B cell (primary cell): Measurements from ENCODE around the gene GOLT1B. TPM values are rescaled to one million over a fixed set of nuclear protein-coding genes. Genes with fewer than 3 reads are reported as not detected.

ENCODE experiments used
- ATAC-seq: fragments of 200-7000 bp; cut with Tn5 transposase; one replicate; pipeline ENCODE4 v1.10.0; 2021; ENCODE audit warnings: low read depth, mild to moderate bottlenecking, moderate number of reproducible peaks, moderate library complexity
- CTCF ChIA-PET: fragments of 350-600 bp; sonication (Branson Sonifier 250); formaldehyde crosslinking; loops from one replicate; lab custom pipeline; 2021; ENCODE audit warnings: antibody characterized with exemption, inconsistent platforms; lab: Charles Lee
- POLR2A ChIA-PET: fragments of 350-600 bp; sonication (Branson Sonifier 250); formaldehyde crosslinking; loops from one replicate; lab custom pipeline; 2021; ENCODE audit warnings: antibody characterized with exemption; lab: Charles Lee
- DNase-seq: peaks from one replicate; pipeline ENCODE4 v3.0.0; 2013
- H2AFZ ChIP-seq: 2 replicates; pipeline ENCODE4 v1.6.1; 2012; ENCODE audit warnings: mild to moderate bottlenecking, low read depth, low read length; ENCODE audit not compliant: insufficient read depth, poor library complexity, severe bottlenecking
- H3K27ac ChIP-seq, 2 donors: 1 replicate in 1 of 2; 2 replicates in 1 of 2; pipeline ENCODE4 v1.5.1; 2012 to 2013; ENCODE audit warnings: low read length in 2 of 2, mild to moderate bottlenecking in 2 of 2, moderate library complexity in 1 of 2
- H3K27me3 ChIP-seq, 4 experiments: fragments of 200-600 bp in 1 of 4; sonication (generic) in 1 of 4; replicated peaks in 1 of 4; 1 replicate in 2 of 4; 2 replicates in 2 of 4; pipeline versions ENCODE4 v1.6.1 to v1.7.0; 2013 to 2016; ENCODE audit warnings: low read length in 3 of 4, mild to moderate bottlenecking in 2 of 4, mixed read lengths in 1 of 4, moderate library complexity in 1 of 4; ENCODE audit not compliant: insufficient read depth in 4 of 4, control insufficient read depth in 3 of 4; ENCODE audit errors: control extremely low read depth in 1 of 4
- H3K36me3 ChIP-seq, 2 experiments: replicated peaks in 1 of 2; 1 replicate in 1 of 2; 2 replicates in 1 of 2; pipeline versions ENCODE4 v1.6.1 to v1.7.1; 2013; ENCODE audit warnings: low read length in 1 of 2; ENCODE audit not compliant: insufficient read depth in 2 of 2, control insufficient read depth in 1 of 2; ENCODE audit errors: control extremely low read depth in 1 of 2, extremely low read depth in 1 of 2
- H3K4me1 ChIP-seq, 2 donors: fragments of 200-600 bp in 1 of 2; sonication (generic) in 1 of 2; 1 replicate in 1 of 2; 2 replicates in 1 of 2; pipeline versions ENCODE4 v1.5.1 to v1.6.1; 2013 to 2017; ENCODE audit warnings: low read length in 2 of 2; ENCODE audit not compliant: control insufficient read depth in 2 of 2, insufficient read depth in 2 of 2
- H3K4me2 ChIP-seq: replicated peaks from 2 replicates; pipeline ENCODE3; 2012; ENCODE audit warnings: mild to moderate bottlenecking, low read depth, low read length; ENCODE audit not compliant: poor library complexity, severe bottlenecking
- H3K4me3 ChIP-seq, 5 experiments: fragments of 200-600 bp in 1 of 5; sonication (generic) in 1 of 5; 1 replicate in 3 of 5; 2 replicates in 2 of 5; pipeline versions ENCODE4 v1.5.1 to v1.7.0; 2011 to 2016; ENCODE audit warnings: low read length in 4 of 5, mild to moderate bottlenecking in 4 of 5, low read depth in 2 of 5, control low read depth in 1 of 5, moderate library complexity in 1 of 5; ENCODE audit not compliant: insufficient read depth in 1 of 5; ENCODE audit errors: control extremely low read depth in 1 of 5, extremely low read depth in 1 of 5
- H3K79me2 ChIP-seq: fragments of 200-600 bp; sonication (generic); one replicate; pipeline ENCODE4 v1.6.0; 2016; ENCODE audit warnings: low read length; ENCODE audit not compliant: control insufficient read depth, insufficient read depth
- H3K9ac ChIP-seq: fragments of 200-600 bp; sonication (generic); 2 replicates; pipeline ENCODE4 v1.6.1; 2017; ENCODE audit warnings: mild to moderate bottlenecking, low read length, moderate library complexity
- H3K9me3 ChIP-seq, 3 donors: one replicate each; pipeline versions ENCODE4 v1.6.1 to v1.7.1; 2013; ENCODE audit warnings: low read length in 2 of 3; ENCODE audit not compliant: control insufficient read depth in 2 of 3, insufficient read depth in 1 of 3; ENCODE audit errors: control extremely low read depth in 1 of 3
- H4K20me1 ChIP-seq: 2 replicates; pipeline ENCODE4 v1.6.0; 2012; ENCODE audit warnings: mild to moderate bottlenecking, low read length; ENCODE audit not compliant: insufficient read depth, control insufficient read depth, poor library complexity, severe bottlenecking
- H3K27ac Mint-ChIP-seq: one replicate; pipeline ENCODE4 v1.8.0; 2021; ENCODE audit warnings: mixed read lengths
- H3K27me3 Mint-ChIP-seq: one replicate; pipeline ENCODE4 v1.8.0; 2021; ENCODE audit warnings: mixed read lengths
- H3K4me1 Mint-ChIP-seq: one replicate; pipeline ENCODE4 v1.8.0; 2021; ENCODE audit warnings: mixed read lengths
- H3K4me3 Mint-ChIP-seq: one replicate; pipeline ENCODE4 v1.8.0; 2021; ENCODE audit warnings: mixed read lengths
- H3K9me3 Mint-ChIP-seq: one replicate; pipeline ENCODE4 v1.8.0; 2022; ENCODE audit warnings: mixed read lengths; ENCODE audit not compliant: insufficient read depth
- EZH2 ChIP-seq: IDR thresholded peaks from 2 replicates; pipeline ENCODE4 v1.6.1; 2012; ENCODE audit warnings: borderline replicate concordance, low read depth, mild to moderate bottlenecking, moderate library complexity, low read length; ENCODE audit not compliant: insufficient read depth, poor library complexity, severe bottlenecking
- WGBS: methylation state at CpG from one replicate; pipeline ENCODE4 v1.1.5; 2013; ENCODE audit warnings: missing lambda C conversion rate; ENCODE audit not compliant: insufficient coverage; 5-methylcytosine and 5-hydroxymethylcytosine counted together
- intact Hi-C: fragments of 100-400 bp; cut with micrococcal nuclease; formaldehyde crosslinking; loops from one replicate; pipeline ENCODE4 v1.10.0; 2022
- polyA plus RNA-seq: library from polyadenylated mRNA; depleted of rRNA; stranded (reverse); fragments of >200 nt; gene quantifications from 2 replicates; pipeline ENCODE4 v1.2.3, GENCODE V29; 2012
- total RNA-seq, 2 donors: library from RNA; stranded (reverse); fragments of 120-200 nt in 1 of 2; gene quantifications; 1 replicate in 1 of 2; 2 replicates in 1 of 2; pipeline versions ENCODE4 v1.2.3 to v1.2.4, GENCODE V29; 2013 to 2022
- TF ChIP-seq, protein P1 (sequence below): fragments of 200-600 bp; IDR thresholded peaks from one replicate; pipeline ENCODE4 v1.8.0; 2022; ENCODE audit warnings: antibody characterized with exemption, mild to moderate bottlenecking

Gene GOLT1B
- total and polyA plus RNA-seq, 2 donors (not counting 1 experiment from before 2014, with no cell fraction given) = 8.2 to 25.1 TPM

DNA sequence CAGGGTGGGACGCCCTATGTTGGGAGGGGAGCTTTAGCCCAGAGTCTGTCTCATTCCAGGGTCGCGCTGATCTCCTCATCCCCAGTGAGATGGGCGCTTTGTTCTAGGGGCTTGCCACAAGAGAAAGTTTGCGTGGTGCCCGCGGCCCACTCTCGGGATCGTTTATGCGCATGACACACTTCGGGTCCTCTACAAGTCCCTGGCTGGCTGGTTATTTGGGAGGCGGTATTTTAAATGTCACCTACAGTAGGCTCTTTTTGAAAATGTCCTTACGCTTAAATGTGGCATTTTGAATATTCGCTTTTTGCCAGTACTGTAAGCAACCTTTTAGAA lies 541 bp downstream of the GOLT1B start:
- intact Hi-C loops = loop anchor here (5.0 kb wide), 1 partner anchor 1040 kb away; the partner anchor contains the start of gene C2CD5
- ATAC-seq (no peak), DNase-seq (no peak)
- peak overlapping the region; percentile 99 for H2AFZ ChIP-seq
- no peaks in the 10 kb centered on the region for H3K27me3 ChIP-seq
- H3K4me1 Mint-ChIP-seq = peaks cover 37% of the 10 kb centered on the region
- H3K9ac ChIP-seq = peak overlapping the region; percentile 96
- peak overlapping the region; percentile 87 for H3K4me2 ChIP-seq
- ChIA-PET POLR2A (interaction anchor here (1.6 kb wide), 1 partner anchor 1122 kb away, joined by 3 read pairs; the partner anchor contains the start of gene ETNK1), CTCF (interaction anchor here (1.0 kb wide), 1 partner anchor 179 kb away, joined by 3 read pairs; no protein-coding TSS in a partner anchor)
- no peaks in the 10 kb centered on the region for H3K9me3 ChIP-seq
- H3K9me3 Mint-ChIP-seq = no peaks in the 10 kb centered on the region
- H3K4me1 ChIP-seq = peaks cover 26 to 28% of the 10 kb centered on the region in 2 donors
- no peaks in the 10 kb centered on the region for H3K27me3 Mint-ChIP-seq
- TF ChIP-seq, protein P1, sequence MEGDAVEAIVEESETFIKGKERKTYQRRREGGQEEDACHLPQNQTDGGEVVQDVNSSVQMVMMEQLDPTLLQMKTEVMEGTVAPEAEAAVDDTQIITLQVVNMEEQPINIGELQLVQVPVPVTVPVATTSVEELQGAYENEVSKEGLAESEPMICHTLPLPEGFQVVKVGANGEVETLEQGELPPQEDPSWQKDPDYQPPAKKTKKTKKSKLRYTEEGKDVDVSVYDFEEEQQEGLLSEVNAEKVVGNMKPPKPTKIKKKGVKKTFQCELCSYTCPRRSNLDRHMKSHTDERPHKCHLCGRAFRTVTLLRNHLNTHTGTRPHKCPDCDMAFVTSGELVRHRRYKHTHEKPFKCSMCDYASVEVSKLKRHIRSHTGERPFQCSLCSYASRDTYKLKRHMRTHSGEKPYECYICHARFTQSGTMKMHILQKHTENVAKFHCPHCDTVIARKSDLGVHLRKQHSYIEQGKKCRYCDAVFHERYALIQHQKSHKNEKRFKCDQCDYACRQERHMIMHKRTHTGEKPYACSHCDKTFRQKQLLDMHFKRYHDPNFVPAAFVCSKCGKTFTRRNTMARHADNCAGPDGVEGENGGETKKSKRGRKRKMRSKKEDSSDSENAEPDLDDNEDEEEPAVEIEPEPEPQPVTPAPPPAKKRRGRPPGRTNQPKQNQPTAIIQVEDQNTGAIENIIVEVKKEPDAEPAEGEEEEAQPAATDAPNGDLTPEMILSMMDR = no peak
- no peak for TF ChIP-seq EZH2
- peaks cover 77% of the 10 kb centered on the region for H3K79me2 ChIP-seq
- H3K4me3 Mint-ChIP-seq = no peak overlapping the region
- H3K4me3 ChIP-seq = peak overlapping the region; percentile 69 to 97 (median 92)
- no peak overlapping the region for H3K27ac Mint-ChIP-seq
- H3K27ac ChIP-seq = peak overlapping the region; percentile 70 to 89
- H4K20me1 ChIP-seq = peaks cover 12% of the 10 kb centered on the region
- H3K36me3 ChIP-seq = peaks cover 0 to 19% of the 10 kb centered on the region in 2 experiments
- 0% methylated on average over 12 of the region's 14 CpGs for WGBS

DNA sequence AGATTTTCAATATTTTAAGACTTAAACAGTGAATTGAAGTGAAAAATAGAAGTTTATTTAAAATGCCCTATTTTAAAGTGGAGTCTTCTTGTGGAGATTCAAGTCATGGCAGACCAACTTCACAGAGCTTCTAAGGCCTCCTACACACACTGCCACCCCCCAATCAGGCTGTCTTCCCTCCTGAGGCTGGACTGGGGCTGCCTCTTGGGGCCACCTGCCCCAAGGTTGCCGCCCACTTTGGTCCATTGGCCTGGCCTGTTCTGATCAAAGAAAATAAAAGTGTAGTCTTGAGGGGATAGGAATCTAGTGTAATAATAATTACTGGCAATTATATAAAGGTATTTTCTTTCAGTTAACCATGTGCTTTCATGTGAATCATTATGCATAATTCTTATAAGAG lies 1.3 kb downstream of the GOLT1B start:
- peaks cover 70% of the 10 kb centered on the region for H3K79me2 ChIP-seq
- ChIA-PET CTCF (no interaction called here), POLR2A (no interaction called here)
- no peak for TF ChIP-seq EZH2
- TF ChIP-seq, protein P1 = no peak
- H3K9ac ChIP-seq = peak overlapping the region; percentile 96
- Mint-ChIP-seq H3K27ac (no peak overlapping the region), H3K4me1 (peaks cover 37% of the 10 kb centered on the region), H3K9me3 (no peaks in the 10 kb centered on the region), H3K27me3 (no peaks in the 10 kb centered on the region), H3K4me3 (no peak overlapping the region)
- H3K27ac ChIP-seq = peak overlapping the region in 1 of 2 donors; percentile 89
- no CpG with 5 or more reads among the region's 1 CpG for WGBS
- ATAC-seq = no peak
- no peak overlapping the region for H2AFZ ChIP-seq
- H3K4me2 ChIP-seq = peak overlapping the region; percentile 87
- intact Hi-C loops = loop anchor here (5.0 kb wide), 1 partner anchor 1039 kb away; the partner anchor contains the start of gene C2CD5
- H3K27me3 ChIP-seq = no peaks in the 10 kb centered on the region
- no peak for DNase-seq
- peaks cover 12% of the 10 kb centered on the region for H4K20me1 ChIP-seq
- H3K4me3 ChIP-seq = peak overlapping the region in 1 of 5 experiments; percentile 97
- peaks cover 26 to 28% of the 10 kb centered on the region in 2 donors for H3K4me1 ChIP-seq
- H3K9me3 ChIP-seq = no peaks in the 10 kb centered on the region
- H3K36me3 ChIP-seq = peaks cover 2 to 13% of the 10 kb centered on the region in 2 experiments
